ENCODE measurements around the gene HOXC6. TPM values are rescaled to one million over a fixed set of nuclear protein-coding genes. Genes with fewer than 3 reads are reported as not detected.

HOXC6 gene
- total and polyA plus RNA-seq, 9 of the 15 experiments (the other 6 are each of a cell fraction or from before 2014, with no cell fraction given), result 0.06 to 4.0 (median 1.4) TPM

- TF ChIP-seq RBM14 (IDR thresholded peaks at IDR 0.05; ENCODE audit: borderline replicate concordance, insufficient read depth, low read depth, low read length) (0 out of 2 replicates have a peak, but pooled peaks have one; percentile 45), ZNF134 (CRISPR knock-in tag; conservative IDR thresholded peaks at IDR 0.05) (no peak), ZNF395 (CRISPR knock-in tag; IDR thresholded peaks at IDR 0.05) (no peak), DDX20 (tag; IDR thresholded peaks at IDR 0.05; ENCODE audit: low read depth) (no peak), RREB1 (CRISPR knock-in tag; IDR thresholded peaks at IDR 0.05) (no peak), ZNF175 (CRISPR knock-in tag; IDR thresholded peaks at IDR 0.05; ENCODE audit: low read depth) (no peak), FOXA3 (CRISPR knock-in tag; conservative IDR thresholded peaks at IDR 0.05 in 1 of 2, IDR thresholded peaks at IDR 0.05 in 1 of 2) (no peak), SNAPC5 (CRISPR knock-in tag; IDR thresholded peaks at IDR 0.05) (no peak), SUPT5H (IDR thresholded peaks at IDR 0.05) (no peak), ZBED1 (IDR thresholded peaks at IDR 0.05) (no peak), PKNOX1 (IDR thresholded peaks at IDR 0.05) (peak; percentile 96), NCOR1 (IDR thresholded peaks at IDR 0.05) (no peak), ETV5 (CRISPR knock-in tag; IDR thresholded peaks at IDR 0.05; ENCODE audit: low read depth) (no peak), SMARCE1 (IDR thresholded peaks at IDR 0.05) (no peak), MED1 (CRISPR knock-in tag; IDR thresholded peaks at IDR 0.05; ENCODE audit: borderline replicate concordance) (no peak), CREB3 (tag; conservative IDR thresholded peaks at IDR 0.05; ENCODE audit: low read depth) (no peak), ZFX (CRISPR knock-in tag; IDR thresholded peaks at IDR 0.05) (peak; percentile 22; the same call in 1 of the 2 replicates), ZNF444 (CRISPR knock-in tag; IDR thresholded peaks at IDR 0.05) (no peak)
These were observed 30.8 kb upstream of the HOXC6 start (continued) for GRCh38 chr12:53997204-53998109.
